Mesenchymal stem cell (in vitro differentiated cells and primary cell): ENCODE results near the gene PIP5K1B.
A peak's percentile ranks its signal among the peaks of the same experiment; 100 is the strongest.

Experiments
- DNase-seq: peaks from one replicate; pipeline ENCODE4 v3.0.0-alpha.2; 2013
- H2AFZ ChIP-seq: one replicate; pipeline ENCODE4 v1.6.1; 2013; ENCODE audit warnings: low read depth, mild to moderate bottlenecking, control low read depth, inconsistent platforms, low read length, moderate library complexity
- H2AK5ac ChIP-seq: 2 replicates; pipeline ENCODE4 v1.6.1; 2013; ENCODE audit warnings: low read length, moderate library complexity, mild to moderate bottlenecking, inconsistent platforms; ENCODE audit not compliant: severe bottlenecking
- H2BK120ac ChIP-seq: one replicate; pipeline ENCODE4 v1.6.1; 2013; ENCODE audit warnings: low read depth, mild to moderate bottlenecking, inconsistent platforms, low read length, moderate library complexity
- H2BK12ac ChIP-seq, 2 experiments: one replicate each; pipeline ENCODE4 v1.6.1; 2013; ENCODE audit warnings: inconsistent platforms in 2 of 2, low read length in 2 of 2, mild to moderate bottlenecking in 2 of 2, moderate library complexity in 2 of 2, control low read depth in 1 of 2
- H2BK15ac ChIP-seq: one replicate; pipeline ENCODE4 v1.6.1; 2013; ENCODE audit warnings: mild to moderate bottlenecking, low read depth, inconsistent platforms; ENCODE audit not compliant: poor library complexity, severe bottlenecking
- H2BK5ac ChIP-seq: 2 replicates; pipeline ENCODE4 v1.6.1; 2013; ENCODE audit warnings: low read depth, mild to moderate bottlenecking, low read length, control low read depth, inconsistent platforms; ENCODE audit not compliant: poor library complexity, severe bottlenecking
- H3K14ac ChIP-seq, 2 experiments: one replicate each; pipeline ENCODE4 v1.6.1; 2013; ENCODE audit warnings: inconsistent platforms in 2 of 2, low read length in 2 of 2, control low read depth in 1 of 2, mild to moderate bottlenecking in 1 of 2, moderate library complexity in 1 of 2
- H3K18ac ChIP-seq, 2 experiments: one replicate each; pipeline ENCODE4 v1.6.1; 2013; ENCODE audit warnings: inconsistent platforms in 2 of 2, low read length in 2 of 2, control low read depth in 1 of 2, low read depth in 1 of 2, mild to moderate bottlenecking in 1 of 2
- H3K23ac ChIP-seq, 2 experiments: one replicate each; pipeline ENCODE4 v1.6.1; 2013; ENCODE audit warnings: inconsistent platforms in 2 of 2, low read length in 2 of 2, mild to moderate bottlenecking in 2 of 2, moderate library complexity in 2 of 2, control low read depth in 1 of 2
- H3K27ac ChIP-seq: 2 replicates; pipeline ENCODE4 v1.5.1; 2013; ENCODE audit warnings: mild to moderate bottlenecking, moderate library complexity, low read length, control low read depth, inconsistent platforms; ENCODE audit not compliant: poor library complexity, severe bottlenecking
- H3K27me3 ChIP-seq, 2 experiments: 2 replicates each; pipeline versions ENCODE4 v1.6.1 to v1.7.0; 2013; ENCODE audit warnings: low read length in 2 of 2, mild to moderate bottlenecking in 2 of 2, moderate library complexity in 2 of 2, control low read depth in 1 of 2, inconsistent platforms in 1 of 2; ENCODE audit not compliant: control insufficient read depth in 1 of 2, insufficient read depth in 1 of 2
- H3K36me3 ChIP-seq, 2 experiments: 2 replicates each; pipeline versions ENCODE4 v1.6.1 to v1.7.0; 2013; ENCODE audit warnings: low read length in 2 of 2, control low read depth in 1 of 2, inconsistent platforms in 1 of 2, low read depth in 1 of 2, mild to moderate bottlenecking in 1 of 2; ENCODE audit not compliant: insufficient read depth in 2 of 2, control insufficient read depth in 1 of 2
- H3K4ac ChIP-seq, 2 experiments: one replicate each; pipeline ENCODE4 v1.6.1; 2013; ENCODE audit warnings: inconsistent platforms in 2 of 2, low read length in 2 of 2, mild to moderate bottlenecking in 2 of 2, moderate library complexity in 2 of 2, control low read depth in 1 of 2, low read depth in 1 of 2
- H3K4me1 ChIP-seq: 2 replicates; pipeline ENCODE4 v1.6.1; 2013; ENCODE audit warnings: low read depth, low read length, control low read depth; ENCODE audit not compliant: control insufficient read depth, insufficient read depth
- H3K4me2 ChIP-seq: 2 replicates; pipeline ENCODE4 v1.6.1; 2013; ENCODE audit warnings: low read length, mild to moderate bottlenecking, inconsistent platforms; ENCODE audit not compliant: poor library complexity, severe bottlenecking
- H3K4me3 ChIP-seq, 2 experiments: 2 replicates each; pipeline versions ENCODE4 v1.5.1 to v1.7.0; 2013; ENCODE audit warnings: low read length in 2 of 2, mild to moderate bottlenecking in 2 of 2, control low read depth in 1 of 2, low read depth in 1 of 2; ENCODE audit not compliant: insufficient read depth in 1 of 2
- H3K79me1 ChIP-seq: replicated peaks from 2 replicates; pipeline ENCODE4 v1.6.1; 2013; ENCODE audit warnings: mild to moderate bottlenecking, control low read depth, low read length, inconsistent platforms; ENCODE audit not compliant: poor library complexity, severe bottlenecking
- H3K9ac ChIP-seq: 2 replicates; pipeline ENCODE4 v1.7.0; 2013; ENCODE audit warnings: mild to moderate bottlenecking, low read length, moderate library complexity
- H3K9me3 ChIP-seq: 2 replicates; pipeline ENCODE4 v1.7.0; 2013; ENCODE audit warnings: mild to moderate bottlenecking, low read length; ENCODE audit not compliant: control insufficient read depth
- H4K8ac ChIP-seq: one replicate; pipeline ENCODE4 v1.6.1; 2013; ENCODE audit warnings: inconsistent platforms, mild to moderate bottlenecking, low read length, moderate library complexity
- H4K91ac ChIP-seq: one replicate; pipeline ENCODE4 v1.6.1; 2013; ENCODE audit warnings: mild to moderate bottlenecking, low read length, inconsistent platforms
- WGBS: methylation state at CpG from one replicate; pipeline ENCODE4 v1.1.7; 2013; ENCODE audit warnings: mixed read lengths; 5-methylcytosine and 5-hydroxymethylcytosine counted together

PIP5K1B gene

GRCh38 chr9:68775003-68775730, 70.1 kb downstream of the PIP5K1B start:
- no peak overlapping the region for H4K91ac ChIP-seq
- DNase-seq = peak; percentile 26
- H3K4me1 ChIP-seq = peaks cover 2% of the 10 kb centered on the region
- H3K27me3 ChIP-seq = peaks cover 0 to 20% of the 10 kb centered on the region in 2 experiments
- H3K18ac ChIP-seq = no peak overlapping the region
- no peak overlapping the region for H2BK12ac ChIP-seq
- H4K8ac ChIP-seq = no peak overlapping the region
- no peak overlapping the region for H2AK5ac ChIP-seq
- H3K14ac ChIP-seq = no peak overlapping the region
- H2BK15ac ChIP-seq = no peak overlapping the region
- no peak overlapping the region for H3K4ac ChIP-seq
- no peak overlapping the region for H3K4me3 ChIP-seq
- no peak overlapping the region for H3K23ac ChIP-seq
- H2BK5ac ChIP-seq = no peak overlapping the region
- H3K4me2 ChIP-seq = no peak overlapping the region
- H3K9me3 ChIP-seq = no peaks in the 10 kb centered on the region
- H3K27ac ChIP-seq = no peak overlapping the region
- no peaks in the 10 kb centered on the region for H3K36me3 ChIP-seq
- H3K79me1 ChIP-seq = peaks cover under 1% of the 10 kb centered on the region
- no peak overlapping the region for H2BK120ac ChIP-seq
- H3K9ac ChIP-seq = no peak overlapping the region
- WGBS = 71% methylated on average over 3 of the region's 5 CpGs
- no peak overlapping the region for H2AFZ ChIP-seq

GRCh38 chr9:68777070-68777763, 72.2 kb downstream of the PIP5K1B start:
- Histone ChIP-seq H3K18ac (no peak overlapping the region), H4K91ac (no peak overlapping the region), H3K9me3 (no peaks in the 10 kb centered on the region), H3K79me1 (peaks cover 7% of the 10 kb centered on the region), H2AFZ (no peak overlapping the region), H3K4ac (no peak overlapping the region), H3K4me3 (no peak overlapping the region), H2BK120ac (no peak overlapping the region), H2AK5ac (no peak overlapping the region), H2BK15ac (no peak overlapping the region), H4K8ac (no peak overlapping the region), H3K27ac (no peak overlapping the region), H3K14ac (no peak overlapping the region), H3K23ac (no peak overlapping the region), H2BK12ac (no peak overlapping the region), H2BK5ac (no peak overlapping the region), H3K4me2 (no peak overlapping the region), H3K4me1 (peaks cover 4% of the 10 kb centered on the region), H3K36me3 (peaks cover 0 to 4% of the 10 kb centered on the region in 2 experiments), H3K9ac (no peak overlapping the region), H3K27me3 (peaks cover 0 to 11% of the 10 kb centered on the region in 2 experiments)
- DNase-seq = no peak
- 100% methylated on average over 2 of the region's 2 CpGs for WGBS

GRCh38 chr9:68778635-68779034, 73.6 kb downstream of the PIP5K1B start:
- H3K27ac ChIP-seq = no peak overlapping the region
- H3K4ac ChIP-seq = no peak overlapping the region
- H3K23ac ChIP-seq = no peak overlapping the region
- H3K79me1 ChIP-seq = peaks cover 9% of the 10 kb centered on the region
- peaks cover 0 to 4% of the 10 kb centered on the region in 2 experiments for H3K36me3 ChIP-seq
- H2BK12ac ChIP-seq = no peak overlapping the region
- H3K14ac ChIP-seq = no peak overlapping the region
- no peak overlapping the region for H3K4me3 ChIP-seq
- no peak overlapping the region for H2BK5ac ChIP-seq
- WGBS = 94% methylated on average over 5 of the region's 5 CpGs
- H3K9ac ChIP-seq = no peak overlapping the region
- peaks cover 0 to 3% of the 10 kb centered on the region in 2 experiments for H3K27me3 ChIP-seq
- H2BK120ac ChIP-seq = no peak overlapping the region
- DNase-seq = no peak
- H3K18ac ChIP-seq = no peak overlapping the region
- H3K4me1 ChIP-seq = peaks cover 4% of the 10 kb centered on the region
- no peak overlapping the region for H2AFZ ChIP-seq
- H3K4me2 ChIP-seq = no peak overlapping the region
- no peaks in the 10 kb centered on the region for H3K9me3 ChIP-seq
- H4K8ac ChIP-seq = no peak overlapping the region
- H4K91ac ChIP-seq = no peak overlapping the region
- no peak overlapping the region for H2BK15ac ChIP-seq
- no peak overlapping the region for H2AK5ac ChIP-seq
